GM21737 (cell line): Measurements from ENCODE around the gene NF2.

Experiments
- ATAC-seq: cut with Tn5 transposase; IDR thresholded peaks from one replicate; pipeline ENCODE4 v1.9.1; 2021; ENCODE audit warnings: mild to moderate bottlenecking, moderate library complexity; ENCODE audit not compliant: unreplicated experiment

Gene NF2

GRCh38 chr22:29718949-29719898 lies 115.8 kb downstream of the NF2 start:
- ATAC-seq = no peak

DNA sequence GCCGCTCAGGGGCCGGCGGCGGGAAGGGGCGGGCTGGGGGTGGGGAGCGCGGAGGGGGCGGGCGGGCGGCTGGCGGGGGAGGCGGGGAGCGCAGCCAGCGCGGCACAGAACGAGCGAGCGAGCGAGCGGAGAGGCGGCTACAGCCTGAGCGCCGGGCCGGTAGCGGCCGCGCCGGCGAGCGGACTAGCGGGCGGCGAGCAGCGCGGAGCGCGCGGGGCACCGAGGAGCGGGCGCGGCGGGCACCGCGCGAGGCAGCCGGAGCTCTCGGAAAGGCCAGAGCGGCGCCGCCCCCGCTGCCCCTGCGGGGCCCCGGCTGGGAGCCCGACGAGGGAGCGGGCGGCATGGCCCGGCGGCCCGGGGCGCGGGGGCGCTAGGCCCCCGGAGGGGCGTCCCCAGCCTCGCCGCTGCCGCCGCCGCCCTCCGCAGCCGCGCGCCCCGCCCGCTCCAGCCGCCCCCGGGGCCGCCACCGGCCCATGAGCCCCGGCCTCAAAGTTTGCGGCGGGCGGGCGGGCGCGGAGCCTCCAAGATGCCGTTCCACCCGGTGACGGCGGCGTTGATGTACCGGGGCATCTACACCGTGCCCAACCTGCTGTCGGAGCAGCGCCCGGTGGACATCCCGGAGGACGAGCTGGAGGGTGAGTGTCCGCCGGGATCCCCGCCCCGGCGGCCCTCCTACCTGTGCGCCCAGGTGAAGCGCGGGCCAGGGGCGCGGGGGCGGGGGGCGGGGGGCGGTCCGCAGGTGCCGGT lies 116.6 kb downstream of the NF2 start, which contains the start of gene CABP7:
Gene CABP7 (plus strand): TSS at position 105 of the 747 bp plus-strand sequence. CDS start 422 bp downstream, at position 527.
- ATAC-seq = no peak

DNA sequence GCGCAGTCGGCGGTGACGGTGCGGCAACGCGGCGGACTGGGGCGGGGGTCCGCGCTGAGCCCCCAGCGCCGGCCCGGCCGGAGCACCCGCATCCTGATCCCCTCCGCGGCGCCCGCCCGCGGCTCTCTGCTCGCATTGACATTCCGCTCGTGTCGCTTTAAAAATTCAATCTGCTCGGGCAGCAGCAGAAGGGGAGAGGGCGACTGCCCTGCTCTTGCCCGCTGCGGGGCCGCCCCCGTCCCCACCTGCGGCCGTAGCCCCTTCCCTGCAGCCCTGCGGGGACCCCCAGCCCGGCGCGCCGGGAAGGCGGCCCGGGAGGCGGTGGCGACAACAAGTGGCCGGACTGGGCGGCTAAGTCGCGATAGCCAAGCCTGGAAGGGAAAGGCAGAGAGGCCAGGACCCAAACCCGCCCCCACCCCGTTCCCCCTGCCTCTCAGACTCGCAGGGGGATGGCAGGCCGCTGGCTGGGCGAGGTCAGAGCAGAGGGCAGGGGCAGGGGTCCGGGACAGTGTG lies 117.4 kb downstream of the NF2 start:
- no peak for ATAC-seq

DNA sequence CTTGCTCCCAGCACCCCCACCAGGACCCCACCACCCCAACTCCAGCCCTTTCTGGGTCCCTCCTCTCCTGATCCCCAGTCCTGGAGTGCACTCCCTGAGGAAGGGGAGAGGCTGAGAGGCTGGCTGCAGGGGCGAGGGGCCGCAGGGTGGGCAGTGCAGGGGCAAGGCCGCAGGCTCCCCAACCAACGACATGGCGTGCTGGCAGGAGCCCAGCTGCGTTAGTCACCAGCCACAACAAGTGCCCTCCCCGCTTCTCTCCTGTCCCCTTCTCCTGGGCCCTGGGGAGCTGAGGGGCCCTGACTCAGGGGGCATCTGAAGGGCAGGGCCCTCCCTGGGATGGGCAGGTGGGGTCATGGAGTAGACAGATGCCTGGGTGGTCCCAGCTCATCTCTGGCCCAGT lies 118.7 kb downstream of the NF2 start:
- no peak for ATAC-seq

DNA sequence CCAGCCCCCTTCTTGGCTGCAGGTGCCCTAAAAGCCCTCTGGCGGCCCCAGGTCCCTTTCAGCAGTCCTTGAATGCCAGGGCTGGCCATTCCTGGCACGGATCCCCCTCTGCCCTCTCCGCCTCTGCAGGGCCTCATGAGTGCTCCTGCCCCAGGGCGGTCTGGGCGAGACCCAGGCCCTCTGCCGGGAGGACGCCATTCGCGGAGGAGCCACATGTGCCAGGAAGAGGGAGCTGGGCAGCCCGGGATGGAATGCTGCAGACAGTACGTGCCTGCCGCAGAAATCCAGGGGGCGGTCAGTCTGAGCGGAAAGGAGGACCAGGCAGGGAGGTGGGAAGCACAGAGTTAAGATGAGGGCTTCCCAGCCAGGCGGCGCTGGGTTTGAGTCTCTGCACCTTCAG lies 119.2 kb downstream of the NF2 start:
- ATAC-seq = no peak

GRCh38 chr22:29723766-29724165 lies 120.3 kb downstream of the NF2 start:
- no peak for ATAC-seq

GRCh38 chr22:29724843-29725242 lies 121.4 kb downstream of the NF2 start:
- no peak for ATAC-seq

GRCh38 chr22:29726106-29726505 lies 122.7 kb downstream of the NF2 start:
- no peak for ATAC-seq

DNA sequence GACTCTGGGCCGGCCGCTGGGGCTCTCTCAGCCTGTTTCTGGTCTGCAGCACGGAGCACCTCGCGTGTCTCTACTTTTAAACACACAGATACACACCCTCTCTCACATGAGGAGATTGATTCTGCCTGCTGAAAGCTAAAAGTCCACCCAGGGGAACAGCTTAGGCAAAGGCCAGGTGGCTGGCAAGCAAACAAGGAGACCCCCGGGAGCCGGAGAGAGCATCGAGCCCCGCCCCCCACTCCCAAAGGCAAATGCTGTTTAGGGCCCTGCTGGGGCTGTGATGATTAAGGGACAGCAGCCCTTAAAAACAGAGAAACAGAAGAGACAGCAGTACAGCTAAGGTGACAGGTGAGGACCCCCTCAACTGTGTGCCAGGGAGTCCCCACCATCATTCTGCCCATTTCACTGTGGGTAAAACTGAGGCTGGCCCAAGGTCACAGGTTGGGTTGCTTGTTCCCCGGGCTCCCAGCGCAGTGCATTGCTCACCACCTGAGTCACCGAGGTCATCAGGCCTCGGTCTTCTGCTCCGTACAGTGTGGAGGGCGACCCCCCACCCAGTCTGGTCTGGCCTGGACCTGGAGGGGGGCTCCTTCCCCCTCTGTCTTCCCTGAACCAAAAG lies 123.2 kb downstream of the NF2 start:
- no peak for ATAC-seq

- no peak for ATAC-seq
Observed at GRCh38 chr22:29727131-29727523, 123.7 kb downstream of the NF2 start.

- no peak for ATAC-seq
Observed at GRCh38 chr22:29729161-29729560, 125.7 kb downstream of the NF2 start.

DNA sequence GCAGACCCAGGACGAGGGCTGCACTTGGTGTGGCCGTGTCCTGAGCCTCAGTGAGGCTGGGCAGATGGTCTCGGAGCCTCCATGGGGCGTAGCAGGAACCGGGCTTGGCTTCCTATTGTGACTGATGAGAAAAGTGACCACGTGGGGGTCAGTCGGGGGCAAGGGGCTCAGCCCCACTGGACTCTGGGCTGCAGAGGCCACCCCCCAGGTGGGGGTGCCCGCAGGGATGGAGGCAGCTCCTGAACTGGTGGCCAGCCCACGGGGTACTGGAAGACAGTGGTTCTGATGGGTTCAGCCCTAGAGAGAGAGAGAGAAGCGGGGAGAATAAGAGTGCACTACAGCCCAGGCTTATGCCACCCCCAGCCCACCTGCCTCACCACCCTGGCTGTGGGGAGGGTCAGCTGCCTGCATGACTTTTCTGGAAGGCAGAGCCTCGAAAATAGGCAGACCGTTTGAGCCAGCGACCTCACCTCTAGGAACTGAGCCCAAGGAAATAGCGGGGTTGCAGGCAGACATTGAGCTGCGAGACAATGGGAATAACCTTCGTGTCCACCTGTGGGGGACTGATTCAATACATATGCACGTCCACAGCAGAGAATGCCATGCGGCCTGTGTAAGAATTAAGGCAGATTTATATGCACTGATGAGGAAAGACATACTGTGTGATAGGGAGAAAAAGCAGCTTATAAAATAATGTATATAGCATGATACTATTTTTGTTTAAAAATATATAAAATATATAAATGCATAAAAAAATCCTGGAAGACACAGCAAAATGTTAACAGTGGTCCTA lies 127.8 kb downstream of the NF2 start:
- no peak for ATAC-seq

DNA sequence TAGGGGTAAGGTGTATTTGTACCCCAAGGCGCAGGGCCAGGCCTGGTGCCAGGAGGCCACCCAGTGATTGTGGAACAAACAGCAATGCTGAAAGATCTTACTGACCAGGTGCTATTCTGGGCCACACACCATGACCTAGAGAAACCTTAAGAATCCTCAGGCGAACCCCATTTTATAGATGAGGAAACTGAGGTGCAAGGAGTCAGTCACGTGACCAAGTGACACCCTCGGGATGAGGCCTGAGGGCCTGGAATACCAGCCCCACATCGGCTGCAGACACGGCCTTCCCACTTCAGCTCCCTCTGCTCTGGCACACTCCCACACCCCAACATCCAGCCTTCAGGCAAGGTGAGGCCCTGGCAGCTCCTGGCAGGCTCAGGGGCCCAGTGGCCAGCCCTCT lies 129.4 kb downstream of the NF2 start:
- no peak for ATAC-seq

- no peak for ATAC-seq
Observed at GRCh38 chr22:29733362-29734201, 130.1 kb downstream of the NF2 start.

DNA sequence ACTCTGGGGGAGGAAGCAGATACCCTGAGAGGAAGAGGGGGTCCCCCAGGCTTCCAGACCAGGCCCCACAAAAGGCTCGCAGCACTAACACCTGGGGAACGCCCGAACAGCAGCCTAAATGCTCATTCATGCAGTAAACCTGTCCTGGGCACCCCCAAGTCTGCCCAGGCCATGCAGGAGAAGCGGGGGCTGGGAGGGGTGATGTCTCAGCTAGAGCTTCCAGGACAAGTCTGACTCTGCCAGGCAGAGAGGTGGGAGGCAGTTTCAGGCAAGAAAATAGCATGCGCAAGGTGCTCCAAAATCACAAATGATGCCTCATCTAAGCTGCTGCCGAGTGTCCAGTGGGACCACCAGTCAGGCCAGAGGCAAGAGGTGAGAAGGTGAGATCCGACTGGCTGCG lies 131.0 kb downstream of the NF2 start:
- no peak for ATAC-seq

- ATAC-seq = no peak
Observed at GRCh38 chr22:29734838-29735237, 131.4 kb downstream of the NF2 start.

DNA sequence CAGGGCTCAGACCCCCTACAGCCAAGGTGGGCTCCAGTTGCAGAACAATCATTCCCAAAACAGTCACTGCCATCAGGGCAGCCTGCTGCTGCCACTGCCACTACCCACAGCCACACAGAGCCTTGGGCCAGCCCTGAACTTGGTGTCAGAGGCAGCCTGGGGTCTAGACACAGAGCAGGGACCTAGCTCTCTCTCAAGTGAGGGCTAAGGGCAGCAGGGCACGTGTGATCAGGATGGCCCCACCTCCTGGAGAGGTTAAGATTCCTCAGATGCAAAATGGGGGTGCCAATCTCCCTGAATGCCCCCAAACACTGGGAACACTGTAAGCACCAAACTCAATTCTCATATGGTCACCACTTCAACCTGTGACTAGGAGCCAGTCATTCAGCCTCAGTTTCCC lies 132.0 kb downstream of the NF2 start:
- ATAC-seq = no peak

DNA sequence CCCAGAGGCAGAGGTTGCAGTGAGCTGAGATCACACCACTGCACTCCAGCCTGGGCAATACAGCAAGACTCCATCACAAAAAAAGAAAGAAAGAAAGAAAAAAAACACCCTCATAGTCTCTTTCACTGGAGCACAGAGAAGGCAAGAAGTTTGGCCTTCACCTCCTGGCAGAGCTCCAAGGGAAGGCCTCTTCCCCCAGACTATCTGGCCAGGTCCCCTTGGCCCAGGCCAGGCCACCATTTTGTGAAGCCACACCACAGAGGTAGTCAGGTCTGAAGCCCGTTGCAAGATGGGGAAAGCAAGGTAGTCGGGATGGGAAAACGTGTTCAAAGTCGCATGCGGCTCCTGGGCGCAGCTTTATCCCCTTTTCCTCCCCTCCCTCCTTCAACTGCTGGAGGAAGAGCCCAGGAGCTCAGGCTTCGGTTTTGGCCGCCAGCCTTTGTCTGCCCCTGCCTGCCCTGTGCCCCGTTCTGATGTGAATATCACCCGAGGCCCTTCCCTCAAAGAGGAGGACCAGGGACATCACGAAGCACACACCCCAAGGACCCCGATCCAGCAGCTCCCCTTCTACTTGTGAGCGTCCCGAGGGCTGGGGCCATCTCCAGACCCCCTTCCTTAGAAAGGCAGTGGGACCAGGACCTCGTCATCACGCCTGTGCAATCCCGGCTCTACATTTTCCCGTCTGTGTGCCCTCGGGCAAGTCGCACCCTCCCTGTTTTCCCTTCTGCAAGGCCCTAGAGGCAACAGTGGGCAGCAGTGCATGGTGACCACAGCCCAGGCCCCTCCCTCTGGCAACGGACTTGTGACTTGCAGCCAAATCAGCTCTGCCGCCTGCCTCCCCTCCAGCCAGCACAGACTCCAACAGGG lies 134.1 kb downstream of the NF2 start:
- no peak for ATAC-seq
